Inflammatory macrophage treated with lipopolysaccharide for 4 hours (primary cell): ENCODE results near the gene LPAR1.

Experiments used
- DNase-seq: peaks from one replicate; pipeline ENCODE4 v3.0.0-alpha.2; 2020

Gene LPAR1

DNA sequence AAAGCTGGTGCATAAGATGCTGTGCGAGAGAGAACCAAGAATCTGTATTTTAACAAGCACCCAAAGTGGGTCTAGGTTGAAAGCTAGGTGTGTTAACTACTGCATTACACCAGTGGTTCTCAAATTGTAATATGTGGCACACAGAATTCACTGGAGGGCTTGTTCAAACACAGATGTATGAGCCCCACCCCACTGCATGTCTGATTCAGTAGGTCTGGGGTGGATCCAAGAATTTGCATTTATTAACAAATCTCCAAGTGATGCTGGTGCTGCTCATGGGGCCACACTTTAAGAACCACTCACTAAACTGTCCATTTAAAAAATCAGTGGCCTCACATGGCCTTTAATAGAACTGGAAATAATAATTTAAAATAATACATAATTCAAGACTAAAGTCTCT, 40.4 kb downstream of the LPAR1 start:
- DNase-seq = no peak

DNA sequence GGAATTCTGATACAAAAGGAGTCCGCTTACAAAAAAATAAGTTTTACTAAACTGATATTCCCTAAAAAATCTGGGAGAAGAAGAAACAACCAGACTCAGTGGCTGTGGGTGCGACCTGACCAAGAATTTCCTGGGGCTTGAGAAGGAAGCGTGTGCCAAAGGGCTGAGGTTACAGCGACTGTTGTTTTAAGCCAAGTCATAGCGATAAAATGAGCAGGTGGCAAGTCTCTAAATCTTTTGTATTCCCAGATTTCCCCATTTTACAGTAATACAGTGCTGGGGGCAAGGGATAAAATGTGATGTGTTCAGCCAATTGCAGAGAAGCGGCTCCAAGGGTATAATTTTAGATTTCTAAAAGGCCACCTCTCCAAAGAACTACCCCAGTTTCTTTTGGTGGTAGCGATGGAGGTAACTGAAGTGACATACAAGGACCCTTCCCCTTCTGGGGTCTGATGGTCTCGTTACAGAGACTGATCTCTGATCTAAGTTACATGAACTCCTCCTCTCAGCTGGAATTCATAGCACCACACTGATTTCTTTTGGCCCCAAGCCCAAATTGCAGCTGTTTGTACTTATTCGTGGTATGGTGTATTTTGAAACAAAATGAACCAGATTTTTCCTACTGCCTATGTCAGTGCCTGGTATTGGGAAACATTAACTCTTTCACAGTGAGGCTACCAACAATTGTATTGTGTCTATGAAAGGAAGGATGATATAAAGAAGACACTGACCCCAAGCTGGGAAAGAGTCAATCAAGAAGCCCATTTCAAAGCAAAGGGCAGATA, 41.6 kb downstream of the LPAR1 start:
- DNase-seq = peak; percentile 20

DNA sequence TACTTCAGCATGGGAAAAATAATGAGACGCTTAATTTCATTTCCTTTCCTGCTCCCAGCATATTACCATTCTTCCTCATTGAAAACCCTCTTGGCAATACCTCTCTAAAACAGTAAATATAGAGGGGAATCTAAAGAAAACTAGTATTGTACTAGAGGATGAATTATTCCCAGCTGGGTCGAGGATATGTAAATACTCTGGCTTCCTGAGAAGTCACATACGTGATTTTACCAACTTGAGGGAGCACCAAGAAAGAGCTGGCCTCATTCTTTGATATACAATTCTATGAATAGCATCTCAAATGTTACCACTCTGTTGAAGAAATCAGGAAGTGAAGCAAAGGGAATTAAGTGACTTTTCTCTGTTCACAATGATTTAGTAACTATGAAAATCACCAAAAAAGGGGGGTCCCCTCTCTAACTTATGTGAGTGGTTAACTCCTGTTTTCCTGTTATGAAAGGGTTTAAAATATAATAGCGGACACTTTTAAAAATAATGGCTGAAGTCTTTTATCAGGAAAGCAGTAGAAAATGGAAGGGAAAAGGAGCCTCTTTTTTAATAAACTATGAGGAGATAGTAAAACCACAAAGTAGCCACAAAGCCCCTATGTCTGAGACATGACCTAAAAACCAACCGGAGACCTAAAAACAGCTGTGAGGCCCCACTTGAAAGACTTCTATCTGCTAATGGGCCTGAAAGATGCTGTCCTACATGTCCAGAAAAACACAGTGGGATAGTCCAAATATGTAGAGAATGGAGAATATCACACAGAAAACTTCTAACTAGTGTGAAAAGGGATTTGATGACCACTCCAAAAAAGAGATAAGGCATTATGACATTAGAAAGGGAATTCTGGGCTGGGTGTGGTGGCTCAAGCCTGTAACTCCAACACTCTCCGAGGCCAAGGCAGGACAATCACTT, 42.6 kb downstream of the LPAR1 start:
- peak; percentile 69 for DNase-seq

DNA sequence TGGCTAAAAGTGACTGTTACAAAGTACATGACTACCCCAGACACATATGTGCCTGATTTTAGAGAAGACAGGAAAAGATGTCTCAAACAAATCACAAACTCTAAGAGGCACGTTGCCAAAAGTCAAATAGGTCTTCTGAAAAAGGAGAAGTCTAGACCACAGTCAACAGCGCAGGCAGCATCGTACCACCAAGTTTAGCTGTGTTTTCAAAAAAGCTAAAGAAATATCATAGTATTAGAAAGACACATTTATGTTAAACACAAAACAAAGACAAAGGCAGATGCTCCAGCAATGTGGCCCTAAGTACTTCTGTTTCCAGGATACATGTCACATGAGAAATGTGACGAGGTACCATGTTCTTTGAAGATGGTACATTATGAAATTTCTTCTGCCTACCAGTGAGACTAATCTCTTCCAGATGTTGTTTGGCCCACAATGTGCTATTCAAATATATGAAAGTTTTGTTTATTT, 43.5 kb downstream of the LPAR1 start:
- peak; percentile 46 for DNase-seq

DNA sequence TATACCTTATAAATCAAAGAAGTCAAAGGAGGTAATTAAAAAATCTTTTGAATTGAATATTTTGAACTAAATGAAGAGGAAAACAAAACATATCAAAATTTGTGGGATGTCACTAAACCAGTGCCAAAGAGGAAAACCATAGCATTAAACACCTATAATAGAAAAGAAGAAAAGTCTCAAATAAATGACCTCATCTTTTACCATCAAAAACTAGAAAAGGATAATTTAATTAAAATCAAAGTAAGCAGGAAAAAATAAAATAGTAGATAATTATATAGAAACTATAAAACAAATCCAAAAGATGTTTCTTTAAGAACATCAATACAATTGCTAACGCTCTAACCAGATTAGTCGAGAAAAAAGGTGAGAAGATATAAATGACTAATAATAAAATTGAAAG, 47.8 kb downstream of the LPAR1 start:
- no peak for DNase-seq

DNA sequence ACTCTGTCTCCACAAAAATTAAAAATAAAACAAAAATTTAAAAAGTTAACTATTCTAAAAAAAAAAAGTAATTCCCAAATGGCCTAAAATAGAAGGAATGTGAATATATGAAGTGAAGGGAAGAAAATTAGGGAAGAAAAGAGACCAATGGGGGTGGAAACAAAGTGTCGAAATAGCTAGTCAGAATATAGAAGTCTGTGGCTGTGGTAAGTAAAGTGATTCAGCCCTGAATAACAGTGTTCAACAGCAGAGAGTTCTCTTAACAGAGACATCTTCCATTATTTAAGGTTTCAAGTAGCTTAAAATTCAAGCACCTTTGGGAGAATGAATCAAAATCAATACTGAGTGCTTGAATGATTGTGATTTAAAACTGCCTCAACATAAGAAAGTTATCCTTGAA, 51.7 kb downstream of the LPAR1 start:
- peak; percentile 41 for DNase-seq

DNA sequence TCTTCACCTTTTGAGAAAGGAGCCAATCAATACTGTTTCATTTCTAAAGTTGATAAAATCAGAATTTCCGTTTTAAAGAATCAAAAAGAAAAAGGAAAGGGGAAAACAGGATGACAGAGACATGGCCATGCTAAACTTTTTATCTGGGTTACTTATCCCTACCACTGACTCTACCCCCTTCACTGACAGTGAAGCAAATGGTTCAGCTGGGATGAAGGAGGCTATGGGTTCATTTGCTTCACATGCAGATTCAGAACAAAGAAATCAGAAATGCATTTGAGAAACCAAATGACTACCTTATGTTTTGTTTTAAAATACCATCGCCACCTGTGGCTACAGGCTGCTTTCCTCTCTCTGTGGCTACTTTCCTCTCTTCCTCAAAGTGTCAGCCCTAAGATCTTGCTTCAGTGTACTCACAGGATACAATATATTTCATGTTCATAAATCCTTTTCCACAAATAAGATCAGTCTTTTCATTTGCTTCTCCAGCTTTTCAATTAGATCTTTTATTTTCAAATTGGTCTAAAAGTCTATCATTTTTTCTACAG, 53.3 kb downstream of the LPAR1 start:
- DNase-seq = no peak

DNA sequence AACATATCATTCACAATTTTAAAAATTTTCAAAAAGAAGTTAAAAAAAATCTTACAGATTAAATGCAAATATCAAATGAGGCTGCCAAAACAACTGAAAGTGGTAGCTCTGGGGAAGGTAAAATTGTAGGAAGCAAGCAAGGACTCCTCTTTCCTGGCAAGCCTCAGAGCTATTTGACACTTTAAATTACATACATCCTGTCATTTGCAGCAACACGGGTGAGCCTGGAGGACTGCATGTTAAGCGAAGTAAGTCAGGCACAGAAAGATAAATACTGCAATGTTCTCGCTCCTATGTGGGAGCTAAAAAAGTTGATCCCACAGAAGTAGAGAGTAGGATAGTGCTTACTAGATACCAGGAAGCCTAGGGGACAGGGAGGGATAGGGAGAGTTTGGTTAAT, 58.0 kb downstream of the LPAR1 start:
- no peak for DNase-seq

DNA sequence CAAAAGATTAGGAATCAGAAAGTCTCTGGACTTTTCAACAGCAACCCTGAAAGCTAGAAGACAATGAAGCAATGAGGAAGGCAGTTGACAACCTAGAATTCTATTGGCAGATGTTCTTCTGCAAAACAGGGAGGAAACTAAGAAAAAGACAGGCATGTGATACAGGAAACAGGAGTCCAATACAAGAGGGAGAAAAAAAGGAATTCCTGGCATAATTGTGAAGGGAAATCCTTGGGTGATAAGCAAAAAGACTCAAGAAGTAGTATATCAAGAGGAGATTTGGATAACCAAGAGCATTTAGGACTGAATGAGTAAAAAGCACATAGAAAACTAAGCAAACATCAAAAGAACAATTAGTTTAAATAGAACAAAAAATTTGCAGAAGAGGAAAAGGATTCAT, 58.6 kb downstream of the LPAR1 start:
- no peak for DNase-seq

DNA sequence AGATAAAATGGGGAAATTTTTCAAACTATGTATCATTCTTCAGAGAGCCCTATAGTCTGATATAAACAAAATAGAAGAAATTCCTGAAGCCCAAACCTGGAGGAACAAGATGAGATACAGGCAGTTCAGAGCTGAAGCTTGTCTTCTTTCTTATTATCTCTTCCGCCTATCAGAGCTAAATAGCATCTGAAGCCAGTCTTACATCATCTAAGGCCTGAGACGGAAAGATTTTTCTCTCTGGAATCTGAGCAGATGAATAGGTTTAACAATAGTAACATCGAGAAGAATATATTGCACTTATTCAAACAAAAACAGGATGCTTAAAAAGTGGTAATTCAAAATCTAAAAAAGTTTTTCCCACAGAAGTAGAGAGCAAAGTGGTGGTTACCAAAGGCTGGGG, 59.8 kb downstream of the LPAR1 start:
- DNase-seq = no peak

DNA sequence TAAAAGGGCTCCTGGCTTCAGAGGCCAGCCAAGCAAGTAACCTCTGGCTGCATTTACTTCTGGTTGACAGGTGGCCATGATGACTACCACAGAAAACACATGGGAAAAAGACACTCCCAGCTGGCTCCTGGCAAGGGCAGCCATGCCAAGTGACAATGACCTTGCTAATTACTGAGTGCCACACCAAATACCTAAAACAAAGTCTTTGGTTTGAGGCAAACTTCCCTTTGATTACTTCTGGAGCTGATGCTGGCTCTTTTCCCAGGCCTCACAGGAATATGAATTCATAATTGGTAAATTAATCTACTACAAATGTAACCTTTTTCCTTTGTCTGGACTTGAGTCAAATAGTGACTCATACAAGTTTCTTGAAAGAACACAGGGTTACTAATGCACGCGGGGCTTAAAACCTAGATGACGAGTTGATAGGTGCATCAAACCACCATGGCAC, 61.0 kb downstream of the LPAR1 start:
- DNase-seq = no peak

DNA sequence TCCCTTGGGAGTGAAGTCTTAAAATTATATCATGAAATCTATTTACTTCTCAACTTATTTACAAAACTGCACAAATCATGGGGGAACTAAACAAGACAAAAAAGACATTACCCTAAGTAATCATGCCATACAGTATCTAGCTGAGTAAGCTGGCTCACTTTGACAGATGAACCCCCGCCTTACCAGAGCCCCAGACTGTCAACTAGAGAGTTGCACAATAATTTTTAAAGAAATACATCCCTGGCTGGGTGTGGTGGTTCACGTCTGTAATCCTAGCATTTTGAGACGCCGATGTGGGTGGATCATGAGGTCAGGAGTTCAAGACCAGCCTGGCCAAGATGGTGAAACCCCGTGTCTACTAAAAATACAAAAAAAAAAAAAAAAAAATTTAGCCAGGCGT, 62.3 kb downstream of the LPAR1 start:
- peak; percentile 64 for DNase-seq

DNA sequence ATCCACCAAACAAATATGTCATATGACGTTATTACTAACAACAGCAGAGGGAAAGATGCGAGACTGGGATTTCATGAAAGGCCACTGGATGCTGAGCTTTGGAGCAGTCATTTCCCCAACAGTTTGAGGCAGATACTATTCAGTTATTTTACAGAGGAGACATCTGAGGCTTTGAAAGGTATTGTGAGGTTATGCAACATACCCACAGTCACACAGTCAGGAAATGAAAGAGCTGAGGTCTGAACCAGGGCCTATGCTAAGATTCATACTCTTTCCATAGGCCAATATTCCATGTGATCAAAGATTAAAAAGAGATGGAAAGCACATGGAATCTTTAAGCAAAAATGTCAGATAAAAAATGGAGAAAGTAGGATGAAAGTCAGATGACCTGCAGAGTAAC, 63.0 kb downstream of the LPAR1 start:
- no peak for DNase-seq

DNA sequence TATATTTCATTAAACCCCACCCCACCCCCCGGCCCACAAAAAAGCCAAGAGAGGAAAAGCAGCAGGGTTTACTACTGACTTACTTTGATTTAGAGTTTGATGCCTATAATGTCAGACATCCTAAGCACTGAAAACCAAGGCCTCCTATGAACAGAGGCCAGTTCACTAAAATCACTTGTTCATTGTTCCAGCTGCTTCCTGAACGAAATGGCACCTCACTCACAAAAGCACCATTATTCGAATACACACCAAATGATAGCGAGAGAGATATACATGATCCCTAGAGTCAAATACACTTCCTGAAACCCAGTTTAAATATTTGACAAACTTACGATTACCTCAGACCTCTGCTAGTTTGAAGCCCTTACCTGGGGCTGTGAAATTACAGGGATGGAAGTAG, 66.6 kb downstream of the LPAR1 start:
- DNase-seq = no peak

DNA sequence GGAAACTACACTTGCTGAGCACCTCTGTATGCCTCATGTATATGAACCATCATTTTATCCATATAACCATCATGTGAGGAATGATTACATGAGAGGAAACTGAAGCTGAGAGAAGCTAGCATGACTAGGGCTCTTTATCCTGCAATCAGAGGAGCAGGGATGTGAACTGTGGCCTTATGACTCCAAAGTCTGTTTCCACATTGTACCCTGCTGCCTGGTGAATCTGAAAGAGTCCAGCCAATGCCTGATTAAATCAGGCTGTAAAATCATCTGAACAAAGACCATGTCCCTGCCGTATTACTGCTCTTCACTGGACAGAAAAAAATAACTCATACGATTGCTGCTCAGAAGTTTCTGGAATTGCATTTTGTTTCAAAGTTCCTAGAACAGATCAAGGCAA, 67.0 kb downstream of the LPAR1 start:
- DNase-seq = peak; percentile 35

DNA sequence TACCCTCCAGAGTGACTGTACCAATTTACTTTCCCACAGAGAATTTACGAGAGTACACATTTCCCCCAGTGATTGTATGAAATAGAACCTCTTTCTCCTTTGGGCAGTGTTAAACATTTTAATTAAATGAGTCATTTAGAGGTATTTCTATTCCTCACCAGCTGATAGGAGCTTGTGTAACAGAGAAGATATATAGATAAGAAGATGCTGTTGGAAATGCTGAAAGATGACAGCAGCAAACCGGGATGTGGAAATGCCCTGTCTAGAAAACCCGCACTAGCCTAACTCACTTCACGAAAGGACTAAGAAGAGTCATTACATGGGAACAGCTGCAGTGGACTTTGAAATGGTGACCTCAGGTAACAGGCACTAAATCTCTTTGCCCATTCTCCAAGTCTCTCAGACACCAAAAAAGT, 68.3 kb downstream of the LPAR1 start:
- no peak for DNase-seq

DNA sequence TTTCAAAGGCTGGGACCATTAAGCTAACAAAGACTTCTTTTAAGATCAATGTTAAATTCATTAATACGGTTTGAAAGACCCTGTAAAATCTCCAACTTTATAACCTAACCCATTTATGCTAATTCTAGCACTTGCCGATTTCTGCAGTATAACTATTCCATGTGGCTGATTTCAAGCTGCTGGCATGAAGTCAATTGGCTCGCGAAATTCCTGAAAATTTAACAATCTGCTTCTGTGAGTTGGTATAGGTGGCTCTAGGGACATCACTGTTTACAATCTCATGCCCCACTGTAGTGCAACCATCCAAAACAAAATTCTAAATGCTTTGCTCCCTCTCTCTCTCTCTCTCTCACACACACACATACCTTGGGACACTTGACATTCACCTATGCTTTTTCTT, 70.2 kb downstream of the LPAR1 start:
- no peak for DNase-seq

DNA sequence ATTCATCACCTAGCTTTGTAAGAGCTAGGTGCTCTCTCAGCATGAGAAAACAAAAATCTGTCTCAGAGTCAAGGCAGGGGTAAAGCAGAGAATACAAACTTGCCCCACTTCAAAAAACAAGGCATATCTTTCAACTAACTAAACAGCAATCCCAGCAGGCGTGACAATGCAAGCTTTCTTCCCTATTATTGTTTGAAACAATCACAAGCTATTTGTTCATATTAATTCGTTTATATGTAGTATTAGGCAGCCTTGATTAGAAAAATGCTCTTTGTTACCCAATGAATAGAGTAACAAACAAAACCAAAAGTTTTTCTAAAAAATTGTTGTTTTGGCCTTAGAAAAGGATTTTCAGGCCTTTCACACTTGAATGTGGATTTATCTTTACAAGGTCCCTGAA, 71.1 kb downstream of the LPAR1 start:
- DNase-seq = no peak

DNA sequence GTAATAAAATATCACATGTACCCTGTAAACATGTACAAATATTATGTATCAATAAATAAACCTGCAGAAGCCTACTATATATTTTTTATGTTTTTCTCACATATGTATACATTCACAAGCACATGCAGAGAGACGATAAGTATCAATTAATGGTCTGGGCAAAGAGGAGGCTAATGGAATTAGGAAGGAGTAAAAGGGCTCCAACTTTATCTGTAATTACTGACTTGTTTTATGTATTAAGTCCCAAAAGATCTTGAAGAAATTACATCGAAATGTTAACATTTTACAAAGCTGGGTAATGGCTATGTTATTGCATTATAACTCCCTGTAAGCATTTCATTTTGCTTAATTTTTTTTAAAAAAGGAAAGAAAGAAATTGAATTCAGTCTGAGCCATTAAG, 78.0 kb downstream of the LPAR1 start:
- DNase-seq = no peak

DNA sequence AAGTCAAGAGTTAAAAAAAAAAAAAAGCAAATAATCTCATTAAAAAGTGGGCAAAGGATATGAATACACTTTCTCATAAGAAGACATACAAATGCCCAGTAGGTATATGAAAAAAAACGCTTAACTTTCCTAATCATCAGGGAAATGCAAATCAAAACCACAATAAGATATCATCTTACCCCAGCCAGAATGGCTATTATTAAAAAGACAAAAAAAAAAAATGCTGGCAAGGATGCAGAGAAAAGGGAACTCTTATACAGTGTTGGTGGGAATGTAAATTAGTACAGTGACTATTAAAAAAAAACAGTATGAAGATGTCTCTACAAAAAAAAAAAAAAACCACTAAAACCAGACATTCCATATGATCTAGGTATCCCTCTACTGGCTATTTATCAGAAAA, 79.4 kb downstream of the LPAR1 start:
- no peak for DNase-seq

DNA sequence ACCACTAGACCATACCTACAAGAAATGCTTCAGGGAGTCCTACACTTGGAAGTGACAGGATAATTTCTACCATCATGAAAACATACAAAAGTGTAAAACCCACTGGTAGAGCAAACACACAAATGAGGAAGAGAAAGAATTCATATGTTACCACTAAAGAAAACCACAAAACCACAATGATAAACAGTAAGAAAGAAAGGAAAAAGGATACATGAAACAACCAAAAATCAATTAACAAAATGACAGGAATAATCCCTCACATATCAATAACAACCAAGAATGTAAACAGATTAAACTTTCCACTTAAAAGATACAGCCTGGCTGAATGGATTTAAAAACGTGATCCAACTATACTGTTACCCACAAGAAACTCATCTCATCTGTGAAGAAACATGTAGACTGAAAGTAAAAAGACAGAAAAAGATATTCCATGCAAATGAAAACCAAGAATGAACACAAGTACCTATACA, 83.4 kb downstream of the LPAR1 start:
- DNase-seq = peak; percentile 51

DNA sequence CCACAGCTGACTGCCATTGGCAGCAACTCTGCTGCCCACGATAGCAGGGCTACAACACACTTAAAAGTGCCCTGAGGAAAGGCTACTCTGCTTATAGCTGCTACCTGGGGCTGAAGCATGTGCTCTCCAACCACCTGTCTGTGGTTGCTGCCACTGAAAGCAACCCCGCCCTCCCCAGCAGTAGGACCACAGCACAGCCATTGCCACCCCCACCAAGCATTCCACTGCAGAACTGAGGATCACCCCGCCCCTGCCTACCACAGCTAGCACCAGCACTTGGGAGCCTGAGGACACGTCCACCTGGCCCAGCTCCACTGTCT, 85.8 kb downstream of the LPAR1 start:
- no peak for DNase-seq

DNA sequence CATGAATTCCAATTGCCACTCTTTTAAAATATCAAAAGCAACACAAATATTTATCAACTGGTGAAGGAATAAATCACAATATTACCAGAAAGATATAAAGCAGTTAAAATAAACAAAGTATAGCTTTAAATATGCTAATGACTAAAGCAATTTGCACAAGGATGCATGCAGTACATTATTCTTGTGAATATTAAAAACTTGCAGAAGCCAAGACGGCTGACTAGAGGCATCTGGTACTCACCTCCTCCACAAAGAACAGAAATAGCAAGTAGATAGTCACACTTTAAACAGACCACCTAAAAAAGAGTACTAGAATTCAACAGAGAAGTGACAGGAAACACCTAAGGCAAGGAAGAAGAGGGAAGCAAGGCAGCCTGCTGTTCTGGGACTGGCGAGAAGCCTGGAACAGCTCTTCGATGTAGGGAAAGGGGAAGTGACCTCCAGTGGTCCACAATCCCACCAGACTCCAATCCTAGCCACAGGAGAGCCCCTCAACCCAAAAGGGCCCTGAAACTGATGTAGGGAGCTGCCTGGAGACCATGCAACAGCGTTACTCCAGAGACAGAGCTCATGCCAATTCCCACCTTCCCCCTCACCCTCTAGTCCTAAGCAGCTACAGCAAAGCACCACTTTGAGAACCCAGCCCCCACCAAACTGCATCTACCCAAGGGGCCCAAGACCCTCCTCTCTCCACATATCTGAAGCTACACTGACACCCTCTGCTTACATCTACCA, 86.3 kb downstream of the LPAR1 start:
- no peak for DNase-seq
